ENCODE data around the gene RYR2.
"Not testable (repeated sequence)": the region's sequence is repeated elsewhere in the genome, so short reads cannot be mapped to it uniquely, and the experiment has no call there.

Gene RYR2

GRCh38 chr1:237809099-237809498 lies 767.1 kb downstream of the RYR2 start:
- DNase-seq (ENCODE audit: low spot score): no peak
- TF ChIP-seq CTCF (IDR thresholded peaks at IDR 0.05; ENCODE audit: extremely low read depth, missing control alignments): no peak

- no peak for DNase-seq (ENCODE audit: low spot score)
- no peak for TF ChIP-seq CTCF (IDR thresholded peaks at IDR 0.05; ENCODE audit: extremely low read depth, missing control alignments)
Measured at GRCh38 chr1:237811633-237812032, 769.6 kb downstream of the RYR2 start.

GRCh38 chr1:237812061-237812460 lies 770.1 kb downstream of the RYR2 start:
- TF ChIP-seq CTCF (IDR thresholded peaks at IDR 0.05; ENCODE audit: extremely low read depth, missing control alignments): no peak
- DNase-seq (ENCODE audit: low spot score): no peak

- no peak for DNase-seq (ENCODE audit: low spot score)
- no peak for TF ChIP-seq CTCF (IDR thresholded peaks at IDR 0.05; ENCODE audit: extremely low read depth, missing control alignments)
Measured at GRCh38 chr1:237814319-237814924, 772.4 kb downstream of the RYR2 start.

GRCh38 chr1:237817277-237817676 lies 775.3 kb downstream of the RYR2 start:
- no peak for TF ChIP-seq CTCF (IDR thresholded peaks at IDR 0.05; ENCODE audit: extremely low read depth, missing control alignments)
- no peak for DNase-seq (ENCODE audit: low spot score)

- DNase-seq (ENCODE audit: low spot score): not testable (repeated sequence)
Measured at GRCh38 chr1:237820634-237821033, 778.6 kb downstream of the RYR2 start.

GRCh38 chr1:237832858-237833257 lies 790.9 kb downstream of the RYR2 start:
- TF ChIP-seq CTCF (IDR thresholded peaks at IDR 0.05; ENCODE audit: extremely low read depth, missing control alignments): no peak
- DNase-seq (ENCODE audit: low spot score): no peak

- no peak for TF ChIP-seq CTCF (IDR thresholded peaks at IDR 0.05; ENCODE audit: extremely low read depth, missing control alignments)
- DNase-seq (ENCODE audit: low spot score): no peak
Measured at GRCh38 chr1:237834048-237834447, 792.1 kb downstream of the RYR2 start.
